ENCODE results near the gene SEMA4A. TPM values are rescaled to one million over a fixed set of nuclear protein-coding genes. Genes with fewer than 3 reads are reported as not detected.

SEMA4A gene
- polyA plus RNA-seq, 1 donor = 4.8 TPM

Other genes with a start within 250 kb of the SEMA4A start
- 23.4 TPM for gene RIT1, start 242.2 kb upstream of the SEMA4A start, polyA plus RNA-seq (ENCODE audit: insufficient read length)
- 36.6 TPM for gene KHDC4, start 219.2 kb upstream of the SEMA4A start, polyA plus RNA-seq (ENCODE audit: insufficient read length)
- 0.36 TPM for gene RXFP4, start 211.9 kb upstream of the SEMA4A start, polyA plus RNA-seq (ENCODE audit: insufficient read length)
- 192 TPM for gene ARHGEF2, start 175.0 kb upstream of the SEMA4A start, polyA plus RNA-seq (ENCODE audit: insufficient read length)
- gene SSR2, start 132.6 kb upstream of the SEMA4A start, polyA plus RNA-seq (ENCODE audit: insufficient read length) = 206 TPM
- 49.4 TPM for gene UBQLN4, start 99.8 kb upstream of the SEMA4A start, polyA plus RNA-seq (ENCODE audit: insufficient read length)
- gene LAMTOR2, start 98.8 kb upstream of the SEMA4A start, polyA plus RNA-seq (ENCODE audit: insufficient read length) = 40.8 TPM
- gene RAB25, start 92.4 kb upstream of the SEMA4A start, polyA plus RNA-seq (ENCODE audit: insufficient read length) = 1.0 TPM
- 22.5 TPM for gene MEX3A, start 71.1 kb upstream of the SEMA4A start, polyA plus RNA-seq (ENCODE audit: insufficient read length)
- 319 TPM for gene LMNA, start 38.9 kb upstream of the SEMA4A start, polyA plus RNA-seq (ENCODE audit: insufficient read length)
- 11.3 TPM for gene SLC25A44, start 40.5 kb downstream of the SEMA4A start, polyA plus RNA-seq (ENCODE audit: insufficient read length)
- gene PMF1, start 59.4 kb downstream of the SEMA4A start, polyA plus RNA-seq (ENCODE audit: insufficient read length) = 42.3 TPM
- 3.3 TPM for gene BGLAP, start 88.6 kb downstream of the SEMA4A start, polyA plus RNA-seq (ENCODE audit: insufficient read length)
- gene PAQR6, start 94.5 kb downstream of the SEMA4A start, polyA plus RNA-seq (ENCODE audit: insufficient read length) = 5.2 TPM
- gene SMG5, start 129.2 kb downstream of the SEMA4A start, polyA plus RNA-seq (ENCODE audit: insufficient read length) = 53.6 TPM
- gene TMEM79, start 130.7 kb downstream of the SEMA4A start, polyA plus RNA-seq (ENCODE audit: insufficient read length) = 5.0 TPM
- 20.2 TPM for gene GLMP, start 142.1 kb downstream of the SEMA4A start, polyA plus RNA-seq (ENCODE audit: insufficient read length)
- not detected for gene VHLL, start 145.7 kb downstream of the SEMA4A start, polyA plus RNA-seq (ENCODE audit: insufficient read length)
- 187 TPM for gene CCT3, start 184.7 kb downstream of the SEMA4A start, polyA plus RNA-seq (ENCODE audit: insufficient read length)
- 1.0 TPM for gene TSACC, start 184.9 kb downstream of the SEMA4A start, polyA plus RNA-seq (ENCODE audit: insufficient read length)
- 0.22 TPM for gene RHBG, start 215.6 kb downstream of the SEMA4A start, polyA plus RNA-seq (ENCODE audit: insufficient read length)

All from hindlimb muscle (tissue), 1 donor.